Mucosa of rectum (tissue), 2 donors: ENCODE data around the gene LRRN4CL.

Experiments used
- H3K27ac ChIP-seq, 2 donors: one replicate each; pipeline ENCODE4 v1.7.0; 2013; ENCODE audit warnings: inconsistent platforms in 2 of 2, low read depth in 2 of 2, low read length in 2 of 2
- H3K27me3 ChIP-seq, 2 donors: one replicate each; pipeline ENCODE4 v1.7.0; 2013; ENCODE audit warnings: low read length in 2 of 2; ENCODE audit not compliant: control insufficient read depth in 2 of 2, insufficient read depth in 2 of 2
- H3K36me3 ChIP-seq, 2 donors: one replicate each; pipeline ENCODE4 v1.7.0; 2013; ENCODE audit warnings: low read length in 2 of 2; ENCODE audit not compliant: control insufficient read depth in 2 of 2, insufficient read depth in 2 of 2
- H3K4me1 ChIP-seq, 2 donors: one replicate each; pipeline ENCODE4 v1.7.0; 2013; ENCODE audit warnings: low read length in 2 of 2, mild to moderate bottlenecking in 1 of 2; ENCODE audit not compliant: control insufficient read depth in 2 of 2, insufficient read depth in 2 of 2
- H3K4me3 ChIP-seq, 2 donors: one replicate each; pipeline ENCODE4 v1.7.0; 2013; ENCODE audit warnings: low read length in 2 of 2
- H3K9ac ChIP-seq, 2 donors: one replicate each; pipeline ENCODE4 v1.7.0; 2013; ENCODE audit warnings: low read length in 2 of 2, low read depth in 1 of 2, mild to moderate bottlenecking in 1 of 2
- H3K9me3 ChIP-seq, 2 donors: one replicate each; pipeline ENCODE4 v1.7.0; 2013; ENCODE audit warnings: low read length in 2 of 2; ENCODE audit not compliant: control insufficient read depth in 2 of 2
- donor health status: healthy.
- donor health status: Normal muscosa, but diverticular disease.

LRRN4CL gene

DNA sequence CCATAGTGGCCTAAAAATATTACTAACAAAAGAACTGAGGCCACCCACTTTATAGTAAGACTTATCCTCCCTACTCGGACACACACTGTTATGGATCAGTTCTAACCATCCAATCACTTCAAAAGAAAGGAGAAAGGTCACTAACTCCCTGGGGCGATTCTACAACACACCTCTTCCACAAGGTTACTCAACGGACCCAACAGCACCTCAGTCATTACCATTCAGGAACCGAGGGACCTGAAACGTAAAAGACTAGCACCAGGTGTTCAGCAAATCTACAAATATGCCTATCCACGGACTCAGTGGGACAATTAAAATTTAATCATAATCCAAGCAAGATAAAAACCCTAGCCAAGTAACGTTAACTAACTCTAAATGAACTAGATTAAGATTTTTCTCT, 36.3 kb upstream of the LRRN4CL start:
- Histone ChIP-seq H3K27ac (peak overlapping the region; percentile 93), H3K4me1 (peaks cover 29 to 31% of the 10 kb centered on the region in 2 donors), H3K27me3 (no peaks in the 10 kb centered on the region), H3K4me3 (peak overlapping the region; percentile 95 to 98), H3K36me3 (peaks cover 35 to 37% of the 10 kb centered on the region in 2 donors), H3K9ac (peak overlapping the region; percentile 81 to 89), H3K9me3 (no peaks in the 10 kb centered on the region)

DNA sequence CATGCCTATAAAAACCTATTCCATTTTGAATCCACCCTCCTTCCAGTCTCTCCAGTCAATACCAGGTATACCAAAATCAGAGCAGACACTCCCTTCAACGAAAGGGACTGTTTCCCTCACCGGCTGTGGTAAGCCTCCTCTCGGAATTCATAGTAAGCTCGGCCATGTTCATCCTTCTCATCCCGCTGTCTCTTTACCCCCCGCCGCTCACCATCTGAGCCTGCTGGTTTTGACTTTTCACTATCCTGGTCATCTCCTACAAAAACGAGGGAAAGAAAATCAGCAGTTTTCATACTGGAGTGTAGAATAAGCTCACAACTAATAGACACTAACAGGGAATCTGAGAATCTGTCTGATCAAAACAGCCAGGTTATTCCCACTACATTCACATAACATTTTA, 34.8 kb upstream of the LRRN4CL start:
- peak overlapping the region; percentile 28 to 95 for H3K4me3 ChIP-seq
- H3K36me3 ChIP-seq: peaks cover 47% of the 10 kb centered on the region in 2 donors
- H3K27ac ChIP-seq: no peak overlapping the region
- no peak overlapping the region for H3K9ac ChIP-seq
- H3K9me3 ChIP-seq: no peaks in the 10 kb centered on the region
- peaks cover 20 to 22% of the 10 kb centered on the region in 2 donors for H3K4me1 ChIP-seq
- no peaks in the 10 kb centered on the region for H3K27me3 ChIP-seq

DNA sequence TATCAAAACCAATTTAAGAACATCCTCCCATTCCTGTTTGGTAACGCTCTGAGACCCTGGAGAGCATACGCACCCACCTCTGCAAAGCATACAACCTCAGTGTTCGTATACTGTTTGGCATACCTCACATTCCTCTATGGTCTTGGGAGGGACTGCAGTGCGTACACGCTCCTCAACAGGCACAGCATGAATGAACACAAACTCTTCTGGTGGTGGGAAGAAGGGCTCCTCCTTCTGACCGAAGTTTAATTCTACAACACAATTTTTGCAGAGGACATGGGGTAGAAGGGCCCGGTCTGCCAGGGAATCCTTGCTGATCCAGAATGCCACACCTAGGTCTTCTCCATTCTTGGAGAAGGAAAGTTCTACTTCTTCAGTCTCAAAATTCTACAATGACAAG, 32.7 kb upstream of the LRRN4CL start:
- Histone ChIP-seq H3K4me1 (peaks cover 14 to 20% of the 10 kb centered on the region in 2 donors), H3K36me3 (peaks cover 65 to 67% of the 10 kb centered on the region in 2 donors), H3K27ac (no peak overlapping the region)

DNA sequence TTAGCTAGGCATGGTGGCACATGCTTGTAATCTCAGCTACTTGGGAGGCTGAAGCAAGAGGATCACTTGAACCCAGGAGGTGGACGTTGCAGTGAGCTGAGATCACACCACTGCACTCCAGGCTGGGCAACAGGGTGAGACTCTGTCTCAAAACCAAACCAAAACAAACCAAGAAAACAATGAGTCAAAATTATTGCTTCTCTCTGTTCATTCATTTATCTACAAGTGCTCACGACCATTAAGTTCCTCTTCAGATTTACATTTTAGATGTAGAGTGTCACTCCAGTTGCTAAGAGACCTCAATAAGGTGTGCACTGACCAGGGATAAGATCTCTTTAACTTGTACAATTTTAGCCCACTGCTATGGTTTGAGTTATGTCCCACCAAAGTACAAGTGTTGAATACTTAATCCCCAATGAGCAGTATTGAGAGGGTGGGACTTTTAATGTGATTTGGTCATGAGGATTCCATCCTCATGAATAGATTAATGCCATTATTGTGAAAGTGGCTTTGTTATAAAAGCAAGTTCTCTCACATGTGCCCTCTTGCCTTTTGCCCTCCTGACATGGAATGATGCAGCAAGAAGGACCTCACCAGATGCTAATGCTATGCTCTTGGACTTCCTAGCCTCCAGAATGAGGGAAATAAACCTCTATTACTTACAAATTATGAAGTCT, 30.1 kb upstream of the LRRN4CL start:
- H3K4me1 ChIP-seq: peaks cover 8% of the 10 kb centered on the region in 2 donors
- no peak overlapping the region for H3K27ac ChIP-seq
- no peak overlapping the region for H3K4me3 ChIP-seq
- no peaks in the 10 kb centered on the region for H3K27me3 ChIP-seq
- H3K9me3 ChIP-seq: no peaks in the 10 kb centered on the region
- H3K9ac ChIP-seq: no peak overlapping the region
- peaks cover 88 to 90% of the 10 kb centered on the region in 2 donors for H3K36me3 ChIP-seq

More for the DNA sequence above, 32.7 kb upstream of the LRRN4CL start:
- Histone ChIP-seq H3K9me3 (no peaks in the 10 kb centered on the region), H3K9ac (no peak overlapping the region), H3K4me3 (no peak overlapping the region), H3K27me3 (no peaks in the 10 kb centered on the region)

DNA sequence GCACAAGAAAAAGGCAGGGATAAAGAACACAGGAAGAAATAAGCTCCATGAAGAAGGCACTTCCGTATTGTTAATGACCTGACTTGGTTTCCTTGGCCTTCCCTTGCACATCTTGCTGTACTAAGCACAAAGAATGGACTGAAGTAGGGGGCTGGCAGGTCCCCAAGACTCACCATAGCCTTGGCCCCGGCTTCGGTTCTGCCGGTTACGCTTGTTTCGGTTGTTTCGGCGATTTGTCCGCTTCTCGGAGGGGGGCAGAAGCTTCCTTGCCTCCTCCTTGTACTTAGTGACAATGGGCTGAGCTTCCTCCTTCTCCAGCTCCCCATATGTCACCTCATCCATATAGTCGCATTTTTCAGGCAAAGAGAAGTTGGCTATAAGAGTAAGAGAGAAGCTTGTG, 27.5 kb upstream of the LRRN4CL start:
- H3K4me1 ChIP-seq: peaks cover 10 to 12% of the 10 kb centered on the region in 2 donors
- H3K36me3 ChIP-seq: peaks cover 78 to 81% of the 10 kb centered on the region in 2 donors
- H3K27me3 ChIP-seq: no peaks in the 10 kb centered on the region
- H3K9ac ChIP-seq: no peak overlapping the region
- H3K9me3 ChIP-seq: no peaks in the 10 kb centered on the region
- no peak overlapping the region for H3K27ac ChIP-seq
- H3K4me3 ChIP-seq: no peak overlapping the region

DNA sequence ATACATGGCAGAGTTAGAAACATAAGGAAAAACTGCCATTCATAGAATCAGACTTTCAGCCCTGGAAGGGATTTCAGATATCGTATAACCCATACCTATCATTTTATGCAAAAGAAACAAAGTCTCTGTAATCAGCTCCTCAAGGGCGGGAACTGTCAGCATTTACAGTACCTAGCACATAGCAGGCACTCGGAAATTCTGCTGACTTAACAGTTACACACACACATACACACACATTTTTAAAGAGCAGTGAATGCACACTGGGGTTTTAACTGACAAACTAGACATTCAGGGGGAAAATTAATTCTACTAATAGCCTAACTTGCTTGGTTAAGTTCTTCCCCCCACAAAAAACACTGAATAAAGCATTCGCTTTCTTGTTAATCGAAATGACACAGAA, 26.9 kb upstream of the LRRN4CL start:
- peaks cover 10 to 12% of the 10 kb centered on the region in 2 donors for H3K4me1 ChIP-seq
- peaks cover 77% of the 10 kb centered on the region in 2 donors for H3K36me3 ChIP-seq
- no peak overlapping the region for H3K4me3 ChIP-seq
- no peak overlapping the region for H3K27ac ChIP-seq
- no peaks in the 10 kb centered on the region for H3K9me3 ChIP-seq
- no peaks in the 10 kb centered on the region for H3K27me3 ChIP-seq
- H3K9ac ChIP-seq: no peak overlapping the region

DNA sequence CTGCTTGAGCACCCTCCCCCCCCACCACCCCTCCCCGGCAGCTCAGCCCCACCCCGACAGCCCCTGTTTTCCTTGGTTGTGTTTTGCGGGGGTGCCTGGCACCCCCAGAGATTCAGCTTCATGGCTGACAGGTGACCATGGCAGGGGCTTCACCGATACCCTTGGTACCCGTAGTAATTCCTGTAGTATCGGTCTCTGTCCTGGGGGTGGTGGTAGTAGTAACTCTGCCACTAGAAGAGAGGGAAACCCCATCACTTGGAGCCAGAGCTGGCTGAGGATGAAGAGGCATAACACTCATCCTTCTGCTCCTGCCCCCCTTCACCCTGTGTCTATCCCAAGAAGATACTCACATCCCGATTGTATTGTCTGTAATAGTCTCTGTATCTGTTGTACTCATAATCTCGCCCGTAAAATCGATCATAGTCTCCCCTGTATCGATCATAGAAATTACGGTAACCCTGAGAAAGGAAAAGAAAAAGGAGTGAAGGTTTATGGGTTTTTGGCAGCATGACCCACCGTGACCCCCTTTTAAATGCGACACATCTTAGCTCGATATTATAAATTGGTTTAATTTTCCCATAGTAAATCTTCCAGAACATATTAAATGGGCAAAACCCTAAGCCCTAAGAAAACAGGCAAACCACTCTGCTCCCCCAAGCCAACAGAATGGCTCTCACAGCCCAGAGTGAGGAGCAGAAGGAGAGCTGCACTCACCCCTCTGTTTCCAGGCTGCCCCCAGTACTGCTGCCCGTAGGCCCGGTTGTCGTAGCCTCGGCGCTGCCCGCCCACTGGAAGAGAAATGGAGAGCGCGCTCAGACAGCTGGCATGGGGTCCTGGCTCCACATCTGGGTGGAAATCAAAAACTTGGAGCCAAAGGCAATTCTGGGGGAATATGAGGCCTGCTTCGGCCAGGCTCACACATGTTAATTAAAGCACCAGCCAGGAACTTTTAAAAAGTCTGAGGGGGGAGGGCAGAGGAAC, 26.1 kb upstream of the LRRN4CL start:
- Histone ChIP-seq H3K27ac (no peak overlapping the region), H3K4me1 (peaks cover 11 to 15% of the 10 kb centered on the region in 2 donors), H3K36me3 (peaks cover 73 to 74% of the 10 kb centered on the region in 2 donors)

DNA sequence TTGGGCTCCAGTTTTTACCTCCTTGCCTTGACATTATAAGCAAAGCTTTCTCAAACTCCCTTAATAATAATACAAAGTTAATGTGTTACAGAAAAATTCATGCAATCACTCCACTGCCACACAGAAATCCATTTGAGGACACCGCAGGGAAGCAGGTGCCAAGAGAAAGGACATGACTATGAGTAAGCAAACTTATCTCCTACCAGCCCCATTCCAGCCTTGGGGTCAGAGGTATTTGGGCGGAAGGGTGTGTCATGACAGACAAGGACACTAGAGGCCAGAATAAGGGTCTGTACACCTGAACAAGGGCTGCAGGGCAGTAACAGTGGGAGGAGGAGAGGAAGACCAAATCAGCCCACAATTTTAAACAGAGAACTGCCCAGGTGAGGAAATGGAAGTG, 24.0 kb upstream of the LRRN4CL start:
- peaks cover 59 to 60% of the 10 kb centered on the region in 2 donors for H3K36me3 ChIP-seq
- H3K4me1 ChIP-seq: peaks cover 29 to 32% of the 10 kb centered on the region in 2 donors
- no peak overlapping the region for H3K4me3 ChIP-seq
- H3K9ac ChIP-seq: peak overlapping the region in 1 of 2 donors; percentile 33
- no peaks in the 10 kb centered on the region for H3K9me3 ChIP-seq
- H3K27me3 ChIP-seq: no peaks in the 10 kb centered on the region
- H3K27ac ChIP-seq: peak overlapping the region; percentile 53 to 56

More for the DNA sequence above, 26.1 kb upstream of the LRRN4CL start:
- Histone ChIP-seq H3K4me3 (no peak overlapping the region), H3K9me3 (no peaks in the 10 kb centered on the region), H3K9ac (no peak overlapping the region), H3K27me3 (no peaks in the 10 kb centered on the region)

DNA sequence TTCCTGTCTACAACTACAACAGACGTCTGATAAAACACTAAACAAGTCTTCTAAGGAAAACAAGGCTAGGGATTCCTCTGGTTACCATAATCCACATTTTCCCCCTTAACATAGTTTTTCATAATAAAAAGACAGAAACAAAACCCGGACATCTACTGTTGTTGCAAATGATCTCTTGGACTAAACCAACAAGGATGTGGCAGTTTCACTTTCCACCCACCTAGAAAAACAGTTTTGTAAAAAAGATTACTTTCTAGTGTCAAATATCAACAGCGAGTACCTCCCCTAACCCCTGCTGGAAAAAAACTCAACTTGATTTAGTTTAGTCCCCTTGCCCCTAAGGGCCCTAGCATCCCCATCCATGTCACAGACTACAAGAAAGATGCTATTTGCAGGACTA, 23.5 kb upstream of the LRRN4CL start:
- peaks cover 30 to 33% of the 10 kb centered on the region in 2 donors for H3K4me1 ChIP-seq
- H3K36me3 ChIP-seq: peaks cover 55% of the 10 kb centered on the region in 2 donors
- H3K27ac ChIP-seq: peak overlapping the region; percentile 53 to 56
- no peaks in the 10 kb centered on the region for H3K27me3 ChIP-seq
- no peaks in the 10 kb centered on the region for H3K9me3 ChIP-seq
- H3K9ac ChIP-seq: no peak overlapping the region
- no peak overlapping the region for H3K4me3 ChIP-seq

DNA sequence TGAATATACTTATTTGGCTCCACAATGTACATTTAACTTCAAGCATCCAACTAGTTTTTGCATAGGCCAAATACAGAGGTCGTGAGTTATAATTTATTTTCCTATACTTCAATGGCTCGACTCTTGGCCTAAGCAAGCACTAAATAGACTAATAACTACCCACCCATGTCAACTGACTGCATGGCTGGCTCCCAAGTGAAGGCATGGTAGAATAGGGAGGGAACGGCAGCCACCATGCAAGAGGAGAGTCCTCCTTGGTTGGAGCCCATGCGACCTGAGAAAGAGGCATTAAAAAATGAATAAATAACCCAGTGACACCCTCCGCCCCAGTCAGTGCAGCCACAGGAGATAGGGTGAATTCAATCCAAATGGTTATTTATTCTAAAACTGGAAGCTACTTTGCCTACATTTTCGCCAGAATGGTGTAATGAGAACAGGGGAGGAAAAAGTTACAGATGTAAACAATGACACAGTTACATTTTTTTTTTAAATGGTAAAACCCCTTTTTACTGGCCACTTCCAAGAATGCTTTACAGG, 23.0 kb upstream of the LRRN4CL start:
- H3K4me1 ChIP-seq: peaks cover 30 to 33% of the 10 kb centered on the region in 2 donors
- H3K36me3 ChIP-seq: peaks cover 50 to 51% of the 10 kb centered on the region in 2 donors

More for the DNA sequence above, 23.0 kb upstream of the LRRN4CL start:
- Histone ChIP-seq H3K27ac (peak overlapping the region in 1 of 2 donors; percentile 53), H3K27me3 (no peaks in the 10 kb centered on the region), H3K4me3 (no peak overlapping the region), H3K9ac (no peak overlapping the region), H3K9me3 (no peaks in the 10 kb centered on the region)
